Measurements from ENCODE around the gene CACNA1G.

- TF ChIP-seq CTCF (conservative IDR thresholded peaks at IDR 0.05; ENCODE audit: low read length) (no peak), EZH2phosphoT487 (IDR thresholded peaks at IDR 0.05; ENCODE audit: borderline replicate concordance) (no peak)
Observed at GRCh38 chr17:50551433-50551815, 9.1 kb upstream of the CACNA1G start.

All from Loucy (cell line).